ENCODE data around the gene TM4SF1.

The TM4SF1 gene

GRCh38 chr3:149415484-149415883 lies 38.0 kb upstream of the TM4SF1 start:
- H3K27ac ChIP-seq = no peak overlapping the region
- TF ChIP-seq CTCF (IDR thresholded peaks at IDR 0.05) (no peak), ZFX (IDR thresholded peaks at IDR 0.05; ENCODE audit: borderline replicate concordance) (no peak)

DNA sequence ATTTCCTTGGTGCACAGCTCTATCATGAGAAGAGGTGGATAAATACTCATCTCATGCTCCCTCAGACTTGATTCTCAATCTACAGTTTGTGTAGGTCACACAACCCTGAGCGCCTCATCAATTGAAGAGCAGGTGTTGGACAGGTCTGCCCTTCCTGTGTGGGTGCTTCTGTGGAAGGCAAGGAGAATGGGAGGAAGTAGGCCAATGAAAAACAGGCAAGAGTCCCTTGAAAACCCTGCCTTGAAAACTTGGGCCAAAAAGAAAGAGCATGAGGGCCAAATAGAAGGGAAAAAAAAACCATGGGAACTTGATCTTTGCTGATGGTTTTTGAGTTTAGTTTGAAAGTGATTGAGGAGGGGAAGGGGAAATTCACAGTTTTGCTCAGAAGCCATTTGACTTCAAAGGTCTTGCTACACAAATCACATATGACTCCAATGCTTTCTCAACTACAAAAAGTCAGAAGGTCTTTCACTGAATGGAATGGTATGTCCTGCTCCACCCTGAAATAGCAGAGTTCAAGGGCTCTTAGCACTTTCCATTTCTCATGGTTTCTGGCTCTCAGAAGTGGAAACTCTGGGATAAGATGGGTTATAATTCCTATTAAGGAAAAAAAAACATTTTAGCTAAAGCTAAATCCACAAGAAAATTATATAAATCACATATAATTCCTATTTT lies 37.2 kb upstream of the TM4SF1 start:
- no peak for TF ChIP-seq ZFX (IDR thresholded peaks at IDR 0.05; ENCODE audit: borderline replicate concordance)
- TF ChIP-seq CTCF (IDR thresholded peaks at IDR 0.05) = no peak
- H3K27ac ChIP-seq = no peak overlapping the region

- H3K27ac ChIP-seq = no peak overlapping the region
- TF ChIP-seq CTCF (IDR thresholded peaks at IDR 0.05) = no peak
- no peak for TF ChIP-seq ZFX (IDR thresholded peaks at IDR 0.05; ENCODE audit: borderline replicate concordance)
Observed at GRCh38 chr3:149411583-149411982, 34.1 kb upstream of the TM4SF1 start.

- no peak overlapping the region for H3K27ac ChIP-seq
- TF ChIP-seq CTCF (IDR thresholded peaks at IDR 0.05) (no peak), ZFX (IDR thresholded peaks at IDR 0.05; ENCODE audit: borderline replicate concordance) (no peak)
Observed at GRCh38 chr3:149409351-149409750, 31.9 kb upstream of the TM4SF1 start.

- no peak overlapping the region for H3K27ac ChIP-seq
- TF ChIP-seq CTCF (IDR thresholded peaks at IDR 0.05) (no peak), ZFX (IDR thresholded peaks at IDR 0.05; ENCODE audit: borderline replicate concordance) (no peak)
Observed at GRCh38 chr3:149407898-149408297, 30.4 kb upstream of the TM4SF1 start.

DNA sequence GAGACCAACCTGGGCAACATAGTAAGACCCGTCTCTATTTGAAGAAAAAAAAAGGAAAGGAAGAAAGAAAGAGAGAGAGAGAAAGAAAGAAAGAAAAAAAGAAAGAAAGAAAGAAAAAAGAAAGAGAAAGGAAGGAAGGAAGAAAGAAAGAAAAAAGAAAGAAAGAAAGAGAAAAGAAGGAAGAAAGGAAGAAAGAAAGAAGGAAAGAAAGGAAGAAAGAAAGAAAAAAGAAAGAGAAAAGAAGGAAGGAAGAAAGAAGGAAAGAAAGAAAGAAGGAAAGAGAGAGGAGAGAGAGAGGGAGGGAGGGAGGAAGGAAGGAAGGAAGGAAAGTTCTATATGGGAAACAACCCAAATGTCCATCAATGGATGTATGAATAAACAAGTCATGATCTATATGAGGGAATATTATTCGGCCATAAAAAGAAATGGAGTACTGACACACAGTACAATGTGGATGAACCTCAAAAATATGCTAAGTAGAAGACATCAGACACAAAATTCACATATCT lies 28.8 kb upstream of the TM4SF1 start:
- H3K27ac ChIP-seq = no peak overlapping the region
- TF ChIP-seq ZFX (IDR thresholded peaks at IDR 0.05; ENCODE audit: borderline replicate concordance) (no peak), CTCF (IDR thresholded peaks at IDR 0.05) (no peak)

- TF ChIP-seq CTCF (IDR thresholded peaks at IDR 0.05) (no peak), ZFX (IDR thresholded peaks at IDR 0.05; ENCODE audit: borderline replicate concordance) (no peak)
- no peak overlapping the region for H3K27ac ChIP-seq
Observed at GRCh38 chr3:149403443-149403842, 26.0 kb upstream of the TM4SF1 start.
